Breast epithelium (tissue), 3 donors: ENCODE data around the gene ERICH3.

Experiments used
- CTCF ChIP-seq, 3 donors: fragments of 450-650 bp; IDR thresholded peaks; one replicate each; pipeline ENCODE4 v1.5.1; 2016 to 2017; ENCODE audit warnings: antibody characterized with exemption in 3 of 3, mild to moderate bottlenecking in 3 of 3, moderate library complexity in 3 of 3
- POLR2AphosphoS5 ChIP-seq, 3 donors: sonication (generic); formaldehyde crosslinking; IDR thresholded peaks; one replicate each; pipeline ENCODE4 v1.6.1; 2017; ENCODE audit warnings: antibody characterized with exemption in 3 of 3

GRCh38 chr1:74571891-74572290 lies 101.7 kb downstream of the ERICH3 start:
- TF ChIP-seq POLR2AphosphoS5 (IDR thresholded peaks at IDR 0.05) (no peak), CTCF (IDR thresholded peaks at IDR 0.05) (no peak)
